Activated T-cell treated with anti-CD3 and anti-CD28 coated beads, Interleukin-2, amount 50 U/mL, for 48 hours (primary cell): ENCODE results near the gene ERMARD.

Experiments
- DNase-seq, 2 experiments: peaks; one replicate each; pipeline ENCODE4 v3.0.0-alpha.2; 2020

Gene ERMARD

GRCh38 chr6:169751242-169752073 lies at the start of gene ERMARD, which contains the start of gene DYNLT2:
ERMARD (plus strand) TSS chr6:169751622; CDS start chr6:169751658, 36 bp downstream.
DYNLT2 (minus strand) TSS chr6:169751572; CDS start chr6:169751458, 114 bp downstream.
- peak; percentile 96 to 97 for DNase-seq

GRCh38 chr6:169701954-169702839 lies 49.2 kb upstream of the ERMARD start, which contains the start of the genes C6orf120 and WDR27:
C6orf120 (plus strand) TSS chr6:169702126; CDS start chr6:169702460, 334 bp downstream.
WDR27 (minus strand) TSS chr6:169702029; CDS start chr6:169689005, 13,024 bp downstream.
- peak; percentile 98 to 99 for DNase-seq

- no peak for DNase-seq
Measured at GRCh38 chr6:169702840-169703246, 48.6 kb upstream of the ERMARD start.

- DNase-seq = no peak
Measured at GRCh38 chr6:169707772-169708171, 43.6 kb upstream of the ERMARD start.

GRCh38 chr6:169709293-169709692 lies 42.1 kb upstream of the ERMARD start:
- no peak for DNase-seq

GRCh38 chr6:169710009-169710408 lies 41.4 kb upstream of the ERMARD start:
- DNase-seq = no peak

GRCh38 chr6:169714178-169714577 lies 37.2 kb upstream of the ERMARD start:
- no peak for DNase-seq

- DNase-seq = no peak
Measured at GRCh38 chr6:169714595-169714994, 36.8 kb upstream of the ERMARD start.

GRCh38 chr6:169719117-169719516 lies 32.3 kb upstream of the ERMARD start:
- DNase-seq = no peak

GRCh38 chr6:169720207-169720855 lies 31.1 kb upstream of the ERMARD start:
- no peak for DNase-seq

- DNase-seq = peak; percentile 59 to 64
Measured at GRCh38 chr6:169722362-169723199, 28.8 kb upstream of the ERMARD start.

GRCh38 chr6:169723200-169723909 lies 28.1 kb upstream of the ERMARD start:
- DNase-seq = peak; percentile 81

- peak in 1 of 2 experiments; percentile 47 for DNase-seq
Measured at GRCh38 chr6:169723991-169724493, 27.4 kb upstream of the ERMARD start.

- peak; percentile 72 to 79 for DNase-seq
Measured at GRCh38 chr6:169724494-169725124, 26.8 kb upstream of the ERMARD start, which contains the start of gene PHF10. PHF10 (minus strand) TSS chr6:169724500; CDS start chr6:169723931, 569 bp downstream.

- DNase-seq = peak; percentile 50 to 54
Measured at GRCh38 chr6:169725125-169726048, 26.0 kb upstream of the ERMARD start.

GRCh38 chr6:169726049-169726400 lies 25.4 kb upstream of the ERMARD start:
- no peak for DNase-seq

- DNase-seq = no peak
Measured at GRCh38 chr6:169726963-169727362, 24.5 kb upstream of the ERMARD start.

GRCh38 chr6:169729961-169730360 lies 21.5 kb upstream of the ERMARD start:
- DNase-seq = no peak
